Activated effector memory CD4-positive, alpha-beta T cell treated with anti-CD3 and anti-CD28 coated beads, Interleukin-2, amount 50 U/mL, for 16 hours (primary cell): ENCODE data around the gene RELN.

Experiments
- DNase-seq: peaks from one replicate; pipeline ENCODE4 v3.0.0-alpha.2; 2020

The RELN gene

DNA sequence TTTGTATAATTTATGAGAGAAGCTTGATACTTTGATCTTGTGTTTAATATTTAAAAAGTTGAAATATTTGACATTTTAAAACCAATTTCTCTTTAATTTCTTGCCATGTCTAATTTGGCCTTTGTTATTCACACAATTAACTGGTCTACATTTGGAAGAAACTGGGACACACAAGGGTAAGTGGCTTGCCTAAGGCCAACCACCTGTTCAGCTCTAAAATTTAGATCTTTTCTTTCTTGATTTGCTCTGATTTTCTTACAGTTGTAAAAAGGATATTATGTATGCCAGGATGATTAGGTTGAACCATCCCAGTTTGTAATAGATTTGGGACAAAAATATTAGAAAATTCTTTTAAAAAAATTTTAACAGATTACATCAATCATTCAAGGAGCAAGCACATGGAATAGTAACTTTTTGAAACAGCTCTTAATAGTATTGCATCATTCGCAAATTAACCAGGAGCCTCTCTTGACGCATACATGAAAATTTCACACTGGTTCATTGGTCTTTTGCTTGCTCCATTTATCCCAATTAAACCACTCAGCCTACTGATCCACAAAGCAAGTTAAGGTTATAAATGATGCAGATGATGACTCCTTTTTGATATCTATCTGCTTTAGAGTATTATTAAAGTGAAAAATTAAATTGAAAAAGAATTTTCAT, 321.0 kb downstream of the RELN start:
- DNase-seq = no peak

GRCh38 chr7:103666326-103666725, 323.1 kb downstream of the RELN start:
- DNase-seq = no peak

DNA sequence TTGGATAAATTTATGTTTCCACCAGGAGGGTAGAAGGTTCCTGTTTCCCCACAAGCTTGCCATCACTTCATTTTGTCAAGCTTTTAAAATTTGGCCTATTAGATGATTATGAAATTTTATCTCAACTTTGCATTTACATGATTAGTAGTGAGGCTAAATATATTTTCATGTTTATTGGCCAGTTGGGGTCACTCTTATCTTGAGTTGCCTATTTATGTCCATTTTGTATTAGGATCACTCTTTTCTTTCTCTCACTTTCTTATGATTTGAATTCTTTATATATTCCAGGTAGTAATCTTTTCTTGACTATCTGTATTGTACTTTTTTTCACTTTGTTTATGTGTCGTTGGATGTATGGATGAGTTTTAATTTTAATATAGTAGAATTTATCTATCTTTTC, 324.9 kb downstream of the RELN start:
- no peak for DNase-seq

GRCh38 chr7:103660455-103661371, 328.7 kb downstream of the RELN start:
- no peak for DNase-seq

DNA sequence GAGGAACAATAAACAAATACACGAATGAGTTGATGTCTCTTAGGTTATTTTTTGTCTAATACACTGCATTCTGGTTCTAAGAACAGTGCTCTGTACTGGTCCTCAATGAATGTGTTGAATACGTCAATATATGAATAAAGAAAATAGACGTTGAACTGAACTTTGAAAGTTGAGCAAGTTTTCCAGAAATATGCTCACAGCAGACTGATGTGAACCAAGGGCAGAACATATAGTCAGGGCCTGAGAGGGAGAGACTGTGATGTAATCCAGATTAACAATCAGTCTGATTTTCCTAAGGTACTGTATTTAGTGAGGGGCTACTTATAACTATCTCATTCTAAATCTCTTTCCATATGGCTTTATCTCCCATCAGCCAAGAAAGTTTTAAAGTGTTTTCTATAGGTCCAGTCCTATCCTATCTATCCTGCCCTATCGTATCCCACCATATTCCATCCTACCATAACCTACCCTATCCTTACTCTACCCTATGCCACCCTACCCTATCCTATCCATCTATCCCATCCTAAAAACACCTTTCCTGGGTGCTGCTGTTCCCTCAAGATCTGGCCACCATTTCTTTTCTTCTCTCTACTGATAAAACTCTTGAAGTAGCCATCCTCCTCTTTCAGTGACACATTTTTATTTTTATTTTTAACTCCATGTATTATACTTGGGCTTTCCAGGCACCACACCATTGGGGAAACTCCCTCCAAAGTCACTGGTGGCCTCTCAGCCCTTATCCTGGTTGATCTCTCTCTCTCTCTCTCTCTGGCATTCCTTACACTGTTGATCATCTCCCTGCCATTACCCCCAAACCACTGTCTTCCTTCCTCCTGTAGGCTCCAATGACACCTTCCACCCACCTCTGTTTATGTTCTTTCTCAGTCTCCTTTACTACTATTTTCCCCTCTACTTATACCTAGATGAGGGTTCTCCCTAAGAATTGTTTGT, 331.1 kb downstream of the RELN start:
- no peak for DNase-seq

- DNase-seq = no peak
Observed at GRCh38 chr7:103657474-103657894, 332.0 kb downstream of the RELN start.

GRCh38 chr7:103656221-103656620, 333.2 kb downstream of the RELN start:
- no peak for DNase-seq

DNA sequence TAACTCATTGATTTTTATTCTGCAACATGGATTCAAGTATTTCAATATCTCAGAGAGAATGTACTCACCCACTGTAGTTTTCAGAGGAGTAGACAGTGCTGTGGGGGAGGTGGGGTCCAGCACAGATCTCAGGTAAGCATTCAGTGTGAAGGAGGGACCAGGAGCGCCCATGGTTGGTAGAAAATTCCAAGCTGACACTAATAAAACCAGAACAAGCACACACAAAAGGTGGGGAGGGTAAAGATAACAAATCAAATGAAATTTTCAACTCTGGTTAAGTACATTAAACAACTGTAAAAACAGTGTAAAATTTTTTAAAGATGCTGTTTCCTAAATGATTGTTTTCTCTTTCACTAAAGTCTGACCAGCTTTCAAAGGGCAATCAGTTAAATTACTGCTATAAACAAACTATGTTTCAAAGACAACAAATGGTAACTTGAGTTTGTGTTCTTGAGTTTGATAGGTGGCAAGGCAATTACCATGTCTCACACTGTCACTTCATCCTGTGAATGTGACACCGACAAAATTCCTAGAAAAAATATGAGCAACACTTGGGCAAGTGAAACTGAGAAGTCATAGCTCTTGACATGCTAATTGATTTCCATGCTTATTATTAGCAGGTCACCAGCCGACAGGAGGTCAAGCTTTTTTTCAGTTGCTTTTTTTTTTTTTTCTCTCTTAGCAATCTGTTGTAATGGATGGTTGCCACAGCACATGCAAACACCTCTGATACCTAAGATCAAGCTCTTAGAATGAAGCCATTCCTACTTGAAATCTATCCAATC, 337.7 kb downstream of the RELN start:
- no peak for DNase-seq

DNA sequence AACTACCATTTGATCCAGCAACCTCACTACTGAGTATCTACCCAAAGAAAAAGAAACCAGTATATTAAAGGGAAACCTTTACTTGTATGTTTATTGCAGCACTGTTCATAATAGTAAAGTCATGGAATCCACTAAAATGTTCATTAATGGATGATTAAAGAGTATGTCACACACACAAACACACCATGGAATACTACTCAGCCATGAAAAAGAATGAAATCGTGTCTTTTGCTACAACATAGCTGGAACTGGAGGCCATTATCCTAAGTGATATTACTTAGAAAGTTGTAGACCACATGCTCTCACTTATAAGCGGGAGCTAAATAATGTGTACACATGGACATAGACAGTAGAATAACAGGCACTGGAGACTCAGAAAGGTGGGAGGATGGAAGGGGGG, 340.4 kb downstream of the RELN start:
- no peak for DNase-seq

GRCh38 chr7:103648135-103648534, 341.3 kb downstream of the RELN start:
- DNase-seq = no peak

- no peak for DNase-seq
Observed at GRCh38 chr7:103644319-103644718, 345.1 kb downstream of the RELN start.

DNA sequence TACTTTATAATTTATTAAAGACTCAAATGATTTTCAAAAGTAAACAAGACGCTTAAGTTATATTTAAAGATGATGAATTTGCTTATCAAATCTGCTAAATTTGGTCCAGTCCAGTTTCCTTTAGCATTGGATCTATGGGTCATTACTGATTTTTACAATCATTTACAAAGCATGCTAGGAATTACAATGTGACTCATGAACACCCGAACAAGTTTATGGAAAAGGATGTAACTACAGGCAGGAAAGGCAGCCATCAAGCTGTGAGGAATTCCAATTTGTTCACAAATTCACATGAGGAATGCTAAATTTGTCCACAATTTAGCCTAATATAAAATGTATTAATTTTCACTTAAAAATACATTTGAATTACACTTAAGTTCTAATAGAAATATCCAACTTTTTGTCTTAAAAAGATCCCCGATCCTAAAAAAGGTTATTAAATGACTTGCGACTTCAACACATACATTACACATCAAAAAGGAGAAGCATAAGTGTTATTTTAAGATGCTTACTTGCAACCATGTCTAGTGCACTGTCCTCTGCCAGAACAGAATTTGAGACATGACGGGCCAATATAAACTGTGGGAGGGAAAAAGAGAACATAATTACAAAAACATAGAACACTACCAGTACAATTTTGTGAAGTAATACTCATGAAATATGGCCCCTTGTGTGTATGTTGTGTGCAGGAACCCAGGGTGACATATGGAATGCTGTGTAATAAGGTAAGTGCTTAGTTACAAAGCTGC, 349.3 kb downstream of the RELN start:
- DNase-seq = no peak

GRCh38 chr7:103637726-103638125, 351.7 kb downstream of the RELN start:
- no peak for DNase-seq

DNA sequence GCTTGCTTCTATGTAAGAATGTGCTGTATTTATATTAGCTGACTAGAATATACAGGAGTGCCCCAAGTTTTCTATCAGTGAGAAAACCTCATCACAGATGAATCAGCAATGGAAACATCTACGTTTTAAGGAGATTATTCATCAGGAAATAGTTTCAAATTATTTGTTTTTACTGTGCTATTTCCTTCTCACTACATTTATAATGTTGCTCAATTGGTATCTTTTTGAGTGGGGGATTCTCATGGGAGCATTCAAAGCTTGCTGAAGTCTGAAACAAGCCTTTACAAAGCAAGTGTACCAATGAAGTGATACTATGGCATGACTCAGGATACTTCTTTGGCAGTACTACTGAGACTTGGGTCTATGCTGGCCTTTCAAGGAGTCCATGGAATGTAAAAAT, 352.4 kb downstream of the RELN start:
- no peak for DNase-seq

- no peak for DNase-seq
Observed at GRCh38 chr7:103636153-103636552, 353.3 kb downstream of the RELN start.

DNA sequence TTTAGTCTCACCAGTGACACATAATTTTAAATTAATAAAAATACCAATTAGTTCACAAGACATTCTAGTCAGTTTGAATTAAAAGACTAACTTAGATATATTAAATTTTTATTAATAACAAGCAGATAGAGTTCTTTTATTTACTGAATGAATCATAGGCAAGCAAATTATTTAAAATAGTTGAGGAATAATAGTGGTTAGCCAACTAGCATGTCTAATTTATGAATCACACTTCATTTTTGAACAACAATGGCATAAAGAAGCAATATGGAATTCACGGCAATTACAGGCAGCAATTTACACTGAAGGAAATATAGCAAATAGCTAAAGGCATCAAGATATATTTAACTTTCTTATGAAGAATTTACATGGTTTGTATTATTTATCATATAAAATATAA, 356.5 kb downstream of the RELN start:
- DNase-seq = no peak

DNA sequence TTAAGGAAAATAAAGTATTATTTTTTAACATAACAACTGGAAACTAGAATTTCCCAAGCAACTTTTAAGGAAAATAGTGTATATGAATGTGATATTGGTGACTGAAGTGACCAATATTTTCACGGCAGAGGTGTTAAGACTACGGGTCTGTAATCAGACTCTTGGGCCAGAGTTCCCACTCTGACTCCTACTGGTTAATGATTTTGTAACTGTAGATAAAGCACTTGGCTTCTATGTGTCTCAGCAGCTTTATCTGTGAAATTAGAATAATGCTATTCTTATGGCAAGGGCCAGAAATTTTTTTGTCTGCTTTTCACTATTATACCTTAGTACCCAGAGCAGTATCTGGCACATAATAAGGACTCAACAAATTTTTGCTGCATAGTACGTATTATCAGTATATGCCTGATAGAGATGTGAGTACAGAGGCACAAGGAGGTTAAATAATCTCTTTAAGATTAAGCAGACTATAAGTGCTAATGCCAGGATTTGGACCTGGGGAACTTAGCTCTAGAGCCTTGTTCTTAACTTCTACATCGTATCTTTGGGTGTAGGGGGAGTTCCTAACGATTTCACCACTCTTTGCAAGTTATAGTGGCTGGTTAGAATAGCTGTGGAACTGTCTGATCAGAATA, 357.3 kb downstream of the RELN start:
- no peak for DNase-seq

DNA sequence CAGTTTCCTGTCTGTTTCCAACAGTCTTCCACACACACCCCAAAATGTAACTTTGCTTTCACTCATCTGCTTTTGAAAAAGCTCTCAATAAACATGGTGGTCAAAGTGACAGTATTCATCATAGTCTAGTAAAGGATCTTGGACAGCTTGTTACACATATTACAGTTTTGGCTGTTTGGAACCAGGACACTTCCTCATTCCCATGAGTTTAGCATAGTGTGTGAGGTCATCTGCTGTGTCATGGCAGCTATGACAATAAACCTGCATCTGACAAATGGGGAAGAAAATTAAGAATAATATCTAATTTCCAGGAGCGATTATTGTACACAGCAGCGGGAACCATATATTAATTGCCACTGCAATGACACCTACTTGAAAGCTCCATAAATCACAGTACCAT, 359.1 kb downstream of the RELN start:
- no peak for DNase-seq

DNA sequence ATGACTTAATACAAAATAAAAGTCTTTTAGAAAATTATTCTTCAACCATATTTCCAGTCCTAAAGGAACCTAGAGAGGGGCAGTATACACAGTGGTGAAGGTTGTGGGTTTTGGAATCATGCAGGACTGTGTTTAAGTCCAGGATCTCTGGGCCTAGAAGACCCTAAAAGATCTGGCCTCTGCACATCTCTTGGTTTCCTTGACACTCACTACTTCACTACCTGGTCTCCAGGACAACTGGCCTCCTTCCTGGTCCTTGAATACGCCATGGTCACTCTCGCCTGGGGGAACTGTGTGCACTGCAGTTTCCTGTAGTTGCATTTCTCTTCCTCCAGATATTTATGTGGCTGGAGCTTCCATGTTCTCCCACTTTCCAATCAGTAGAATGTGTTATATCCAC, 360.7 kb downstream of the RELN start:
- DNase-seq = no peak

DNA sequence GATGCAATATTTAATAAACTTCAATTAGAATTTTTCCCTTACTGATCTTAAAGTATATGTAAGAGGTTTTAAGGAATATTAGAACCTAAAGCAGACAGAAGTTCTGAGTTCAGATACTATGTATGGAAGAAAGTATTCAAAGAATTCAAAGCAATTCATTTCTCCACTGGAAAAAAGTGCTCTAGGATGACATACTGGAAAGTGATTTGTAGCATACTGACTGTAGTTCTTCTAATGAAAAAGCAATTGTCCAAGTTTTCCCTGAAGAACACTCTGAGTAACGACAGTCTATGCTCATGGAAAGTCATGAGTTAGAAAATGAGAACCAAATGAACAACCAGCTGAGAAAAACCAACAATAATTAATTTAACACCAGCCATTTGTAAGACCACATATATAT, 362.7 kb downstream of the RELN start:
- no peak for DNase-seq

DNA sequence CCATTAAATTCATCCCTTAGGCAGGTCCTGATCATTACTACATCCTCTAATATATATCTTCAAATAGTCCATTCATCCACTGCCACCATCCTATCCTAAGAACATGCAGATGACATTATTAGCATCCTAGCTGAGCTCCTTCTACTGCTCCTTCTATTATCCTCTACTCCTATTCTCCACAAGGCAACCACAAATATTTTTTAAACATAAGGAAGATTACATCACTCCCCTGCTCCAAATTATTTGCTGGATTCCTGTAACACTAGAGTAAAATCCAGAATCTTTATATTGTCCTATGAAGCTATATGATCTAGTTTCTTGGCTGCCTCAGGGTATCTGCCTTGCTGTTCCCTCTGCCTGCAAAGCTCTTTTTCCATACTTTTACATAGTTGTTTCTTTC, 367.2 kb downstream of the RELN start:
- no peak for DNase-seq
